ENCODE measurements around the gene PPARG. TPM values are rescaled to one million over a fixed set of nuclear protein-coding genes. Genes with fewer than 3 reads are reported as not detected.

PPARG gene
- total RNA-seq, 1 experiment from 2014 or later: not detected

GRCh38 chr3:12401208-12401607, 112.3 kb downstream of the PPARG start:
- H3K9me2 ChIP-seq (replicated peaks; ENCODE audit: insufficient read depth, low read length): no peaks in the 10 kb centered on the region
- no peaks in the 10 kb centered on the region for H3K79me2 ChIP-seq (ENCODE audit: low read length)
- H3K4me3 ChIP-seq (ENCODE audit: low read length): no peak overlapping the region
- H2AFZ ChIP-seq (ENCODE audit: low read length): no peak overlapping the region
- no peaks in the 10 kb centered on the region for H3K27me3 ChIP-seq (ENCODE audit: low read length)
- H3K4me1 ChIP-seq (ENCODE audit: low read length): no peaks in the 10 kb centered on the region
- no peak overlapping the region for H3K27ac ChIP-seq (ENCODE audit: low read length)
- no peak overlapping the region for H3K4me2 ChIP-seq (ENCODE audit: low read depth, low read length, poor library complexity, severe bottlenecking)
- H3K36me3 ChIP-seq (ENCODE audit: insufficient read depth, low read length): no peaks in the 10 kb centered on the region
- DNase-seq: no peak
- H4K20me1 ChIP-seq (ENCODE audit: insufficient read depth, low read depth, low read length): no peaks in the 10 kb centered on the region
- no peak overlapping the region for H3K9ac ChIP-seq (ENCODE audit: low read length)
- H3K9me3 ChIP-seq (ENCODE audit: low read length): no peaks in the 10 kb centered on the region

- Histone ChIP-seq H2AFZ (ENCODE audit: low read length) (no peak overlapping the region), H3K9me2 (replicated peaks; ENCODE audit: insufficient read depth, low read length) (no peaks in the 10 kb centered on the region), H3K36me3 (ENCODE audit: insufficient read depth, low read length) (no peaks in the 10 kb centered on the region), H3K9me3 (ENCODE audit: low read length) (no peaks in the 10 kb centered on the region), H3K27me3 (ENCODE audit: low read length) (no peaks in the 10 kb centered on the region), H3K4me2 (ENCODE audit: low read depth, low read length, poor library complexity, severe bottlenecking) (no peak overlapping the region), H3K79me2 (ENCODE audit: low read length) (no peaks in the 10 kb centered on the region), H3K27ac (ENCODE audit: low read length) (no peak overlapping the region), H4K20me1 (ENCODE audit: insufficient read depth, low read depth, low read length) (no peaks in the 10 kb centered on the region), H3K4me1 (ENCODE audit: low read length) (peaks cover 12% of the 10 kb centered on the region), H3K4me3 (ENCODE audit: low read length) (no peak overlapping the region), H3K9ac (ENCODE audit: low read length) (no peak overlapping the region)
- no peak for DNase-seq
Measured at GRCh38 chr3:12405432-12406272, 116.8 kb downstream of the PPARG start.

- H3K9ac ChIP-seq (ENCODE audit: low read length): no peak overlapping the region
Measured at GRCh38 chr3:12408984-12409683, 120.3 kb downstream of the PPARG start.

GRCh38 chr3:12409684-12410596, 121.1 kb downstream of the PPARG start:
- DNase-seq: no peak
- Histone ChIP-seq H3K4me3 (ENCODE audit: low read length) (no peak overlapping the region), H3K36me3 (ENCODE audit: insufficient read depth, low read length) (no peaks in the 10 kb centered on the region), H2AFZ (ENCODE audit: low read length) (no peak overlapping the region), H3K9me3 (ENCODE audit: low read length) (no peaks in the 10 kb centered on the region), H3K9me2 (replicated peaks; ENCODE audit: insufficient read depth, low read length) (no peaks in the 10 kb centered on the region), H3K4me1 (ENCODE audit: low read length) (peaks cover 12% of the 10 kb centered on the region), H3K27me3 (ENCODE audit: low read length) (no peaks in the 10 kb centered on the region), H3K9ac (ENCODE audit: low read length) (no peak overlapping the region), H3K4me2 (ENCODE audit: low read depth, low read length, poor library complexity, severe bottlenecking) (peak overlapping the region; percentile 4), H4K20me1 (ENCODE audit: insufficient read depth, low read depth, low read length) (no peaks in the 10 kb centered on the region), H3K79me2 (ENCODE audit: low read length) (no peaks in the 10 kb centered on the region), H3K27ac (ENCODE audit: low read length) (no peak overlapping the region)

More at GRCh38 chr3:12408984-12409683, 120.3 kb downstream of the PPARG start:
- Histone ChIP-seq H2AFZ (ENCODE audit: low read length) (no peak overlapping the region), H3K9me2 (replicated peaks; ENCODE audit: insufficient read depth, low read length) (no peaks in the 10 kb centered on the region), H4K20me1 (ENCODE audit: insufficient read depth, low read depth, low read length) (no peaks in the 10 kb centered on the region), H3K4me3 (ENCODE audit: low read length) (no peak overlapping the region), H3K4me2 (ENCODE audit: low read depth, low read length, poor library complexity, severe bottlenecking) (peak overlapping the region; percentile 4), H3K9me3 (ENCODE audit: low read length) (no peaks in the 10 kb centered on the region), H3K27ac (ENCODE audit: low read length) (no peak overlapping the region), H3K79me2 (ENCODE audit: low read length) (no peaks in the 10 kb centered on the region), H3K4me1 (ENCODE audit: low read length) (peaks cover 12% of the 10 kb centered on the region), H3K36me3 (ENCODE audit: insufficient read depth, low read length) (no peaks in the 10 kb centered on the region), H3K27me3 (ENCODE audit: low read length) (no peaks in the 10 kb centered on the region)
- DNase-seq: peak; percentile 49

GRCh38 chr3:12413721-12414255, 124.9 kb downstream of the PPARG start:
- Histone ChIP-seq H3K79me2 (ENCODE audit: low read length) (no peaks in the 10 kb centered on the region), H3K9me2 (replicated peaks; ENCODE audit: insufficient read depth, low read length) (no peaks in the 10 kb centered on the region), H2AFZ (ENCODE audit: low read length) (no peak overlapping the region), H3K36me3 (ENCODE audit: insufficient read depth, low read length) (no peaks in the 10 kb centered on the region), H4K20me1 (ENCODE audit: insufficient read depth, low read depth, low read length) (no peaks in the 10 kb centered on the region), H3K4me2 (ENCODE audit: low read depth, low read length, poor library complexity, severe bottlenecking) (no peak overlapping the region), H3K4me1 (ENCODE audit: low read length) (peaks cover 12% of the 10 kb centered on the region), H3K9me3 (ENCODE audit: low read length) (no peaks in the 10 kb centered on the region), H3K9ac (ENCODE audit: low read length) (no peak overlapping the region), H3K4me3 (ENCODE audit: low read length) (no peak overlapping the region), H3K27ac (ENCODE audit: low read length) (no peak overlapping the region), H3K27me3 (ENCODE audit: low read length) (no peaks in the 10 kb centered on the region)
- DNase-seq: no peak

- Histone ChIP-seq H3K27ac (ENCODE audit: low read length) (no peak overlapping the region), H3K9me3 (ENCODE audit: low read length) (no peaks in the 10 kb centered on the region), H4K20me1 (ENCODE audit: insufficient read depth, low read depth, low read length) (no peaks in the 10 kb centered on the region), H3K27me3 (ENCODE audit: low read length) (no peaks in the 10 kb centered on the region), H2AFZ (ENCODE audit: low read length) (no peak overlapping the region), H3K9ac (ENCODE audit: low read length) (no peak overlapping the region), H3K4me1 (ENCODE audit: low read length) (no peaks in the 10 kb centered on the region), H3K4me3 (ENCODE audit: low read length) (no peak overlapping the region), H3K36me3 (ENCODE audit: insufficient read depth, low read length) (no peaks in the 10 kb centered on the region), H3K79me2 (ENCODE audit: low read length) (no peaks in the 10 kb centered on the region), H3K9me2 (replicated peaks; ENCODE audit: insufficient read depth, low read length) (no peaks in the 10 kb centered on the region), H3K4me2 (ENCODE audit: low read depth, low read length, poor library complexity, severe bottlenecking) (no peak overlapping the region)
- no peak for DNase-seq
Measured at GRCh38 chr3:12415014-12415680, 126.3 kb downstream of the PPARG start.

GRCh38 chr3:12416731-12417130, 127.9 kb downstream of the PPARG start:
- Histone ChIP-seq H3K9me2 (replicated peaks; ENCODE audit: insufficient read depth, low read length) (no peaks in the 10 kb centered on the region), H3K27me3 (ENCODE audit: low read length) (no peaks in the 10 kb centered on the region), H3K4me3 (ENCODE audit: low read length) (no peak overlapping the region), H3K36me3 (ENCODE audit: insufficient read depth, low read length) (no peaks in the 10 kb centered on the region), H3K4me1 (ENCODE audit: low read length) (no peaks in the 10 kb centered on the region), H3K9ac (ENCODE audit: low read length) (no peak overlapping the region), H2AFZ (ENCODE audit: low read length) (no peak overlapping the region), H4K20me1 (ENCODE audit: insufficient read depth, low read depth, low read length) (no peaks in the 10 kb centered on the region), H3K27ac (ENCODE audit: low read length) (no peak overlapping the region), H3K79me2 (ENCODE audit: low read length) (no peaks in the 10 kb centered on the region), H3K9me3 (ENCODE audit: low read length) (no peaks in the 10 kb centered on the region), H3K4me2 (ENCODE audit: low read depth, low read length, poor library complexity, severe bottlenecking) (no peak overlapping the region)
- no peak for DNase-seq
